K562 (cell line): ENCODE data around the gene IGF2R. TPM values are rescaled to one million over a fixed set of nuclear protein-coding genes. Genes with fewer than 3 reads are reported as not detected.

ENCODE experiments used
- CREM ChIP-seq: IDR thresholded peaks from 2 replicates; pipeline ENCODE4 v1.6.1; 2014; ENCODE audit warnings: antibody characterized with exemption, low read depth
- FOSL1 ChIP-seq: fragments of 200-800 bp; sonication (Bioruptor generic); conservative IDR thresholded peaks from 2 replicates; pipeline ENCODE4 v1.6.1; 2016; ENCODE audit warnings: missing genetic modification characterization, missing compliant biosample characterization
- FOXP1 ChIP-seq: sonication (generic); formaldehyde crosslinking; IDR thresholded peaks from 2 replicates; pipeline ENCODE4 v1.8.0; 2022; ENCODE audit warnings: mild to moderate bottlenecking, missing genetic modification reagents
- HCFC1 ChIP-seq: IDR thresholded peaks from 2 replicates; pipeline ENCODE4 v1.6.1; 2012; ENCODE audit warnings: low read depth, low read length, improper control_type of control experiment
- KHSRP ChIP-seq: fragments of 450-650 bp; IDR thresholded peaks from 2 replicates; pipeline ENCODE4 v1.6.1; 2017
- MYNN ChIP-seq, 2 experiments: sonication (generic); formaldehyde crosslinking in 1 of 2; IDR thresholded peaks; 2 replicates each; pipeline versions ENCODE4 v1.5.0 to v1.6.1; 2016 to 2020; ENCODE audit warnings: antibody characterized with exemption in 1 of 2, missing genetic modification reagents in 1 of 2
- NFATC3 ChIP-seq: fragments of 450-650 bp; IDR thresholded peaks from 2 replicates; pipeline ENCODE4 v1.6.1; 2017; ENCODE audit warnings: mild to moderate bottlenecking
- PCBP2 ChIP-seq: fragments of 200-400 bp; formaldehyde crosslinking; IDR thresholded peaks from 2 replicates; pipeline ENCODE4 v1.6.1; 2018; ENCODE audit warnings: low read length, low read depth, mild to moderate bottlenecking, moderate library complexity; ENCODE audit not compliant: poor library complexity, severe bottlenecking
- PRPF4 ChIP-seq: fragments of 200-400 bp; formaldehyde crosslinking; IDR thresholded peaks from one replicate; pipeline ENCODE4 v1.6.1; 2017; ENCODE audit warnings: low read length, low read depth, mild to moderate bottlenecking; ENCODE audit not compliant: insufficient read depth, poor library complexity, severe bottlenecking
- RBM34 ChIP-seq: fragments of 200-400 bp; formaldehyde crosslinking; IDR thresholded peaks from 2 replicates; pipeline ENCODE4 v1.6.1; 2018; ENCODE audit warnings: low read length, borderline replicate concordance; ENCODE audit not compliant: insufficient read depth
- SP2 ChIP-seq: IDR thresholded peaks from 2 replicates; pipeline ENCODE4 v1.6.1; 2011; ENCODE audit warnings: mild to moderate bottlenecking, low read depth, low read length, moderate library complexity; ENCODE audit not compliant: poor library complexity, severe bottlenecking; ENCODE audit errors: extremely low read depth
- ZNF217 ChIP-seq: sonication (generic); formaldehyde crosslinking; IDR thresholded peaks from 2 replicates; pipeline ENCODE4 v1.8.0; 2022; ENCODE audit warnings: mild to moderate bottlenecking, missing genetic modification reagents
- ZNF311 ChIP-seq: fragments of 250-450 bp; sonication (Bioruptor Pico); IDR thresholded peaks from 2 replicates; pipeline ENCODE4 v1.4.0; 2020; ENCODE audit warnings: mild to moderate bottlenecking, moderate library complexity
- polyA plus RNA-seq, 8 experiments: library from polyadenylated mRNA; depleted of rRNA in 4 of 8; stranded (reverse) in 5 of 8; unstranded in 3 of 8; fragments of >200 nt; fragmentation: Nextera tagmentation in 2 of 8; fragmentation: Illumina TruSeq in 1 of 8; extraction: Ambion mirVana in 2 of 8; extraction: Trizol in 1 of 8; gene quantifications; 2 replicates each; pipeline versions ENCODE4 v1.2.1 to v1.2.3, GENCODE V29; 2011 to 2014; ENCODE audit warnings: inconsistent platforms in 1 of 8, missing spikeins in 1 of 8
- total RNA-seq, 7 experiments: library from RNA; depleted of rRNA in 6 of 7; stranded (reverse); fragments of >200 nt in 6 of 7; fragmentation: Illumina TruSeq in 2 of 7; extraction: Trizol in 2 of 7; gene quantifications; 2 replicates each; pipeline versions ENCODE4 v1.2.1 to v1.2.3, GENCODE V29; 2011 to 2021; ENCODE audit warnings: low replicate concordance in 1 of 7
- TF ChIP-seq, protein P1 (sequence below): sonication (generic); formaldehyde crosslinking; IDR thresholded peaks from 2 replicates; pipeline ENCODE4 v1.8.1; 2023; ENCODE audit warnings: mild to moderate bottlenecking, missing genetic modification reagents
- TF ChIP-seq, protein P2 (sequence below): sonication (generic); formaldehyde crosslinking; IDR thresholded peaks from 2 replicates; pipeline ENCODE4 v1.8.1; 2023; ENCODE audit warnings: mild to moderate bottlenecking, missing genetic modification reagents, moderate library complexity
- TF ChIP-seq, protein P3 (sequence below): fragments of 450-650 bp; conservative IDR thresholded peaks from 2 replicates; pipeline ENCODE4 v1.6.1; 2016; ENCODE audit warnings: missing genetic modification characterization, low read depth, mild to moderate bottlenecking, control low read depth, missing compliant biosample characterization
- TF ChIP-seq, protein P4 (sequence below), 2 experiments: fragments of 450-650 bp; conservative IDR thresholded peaks; 2 replicates each; pipeline ENCODE4 v1.6.1; 2017; ENCODE audit warnings: mild to moderate bottlenecking in 2 of 2, moderate library complexity in 2 of 2

The IGF2R gene
- total and polyA plus RNA-seq, 9 of the 15 experiments (the other 6 are each of a cell fraction or from before 2014, with no cell fraction given) = 3.5 to 92.3 (median 34.5) TPM

DNA sequence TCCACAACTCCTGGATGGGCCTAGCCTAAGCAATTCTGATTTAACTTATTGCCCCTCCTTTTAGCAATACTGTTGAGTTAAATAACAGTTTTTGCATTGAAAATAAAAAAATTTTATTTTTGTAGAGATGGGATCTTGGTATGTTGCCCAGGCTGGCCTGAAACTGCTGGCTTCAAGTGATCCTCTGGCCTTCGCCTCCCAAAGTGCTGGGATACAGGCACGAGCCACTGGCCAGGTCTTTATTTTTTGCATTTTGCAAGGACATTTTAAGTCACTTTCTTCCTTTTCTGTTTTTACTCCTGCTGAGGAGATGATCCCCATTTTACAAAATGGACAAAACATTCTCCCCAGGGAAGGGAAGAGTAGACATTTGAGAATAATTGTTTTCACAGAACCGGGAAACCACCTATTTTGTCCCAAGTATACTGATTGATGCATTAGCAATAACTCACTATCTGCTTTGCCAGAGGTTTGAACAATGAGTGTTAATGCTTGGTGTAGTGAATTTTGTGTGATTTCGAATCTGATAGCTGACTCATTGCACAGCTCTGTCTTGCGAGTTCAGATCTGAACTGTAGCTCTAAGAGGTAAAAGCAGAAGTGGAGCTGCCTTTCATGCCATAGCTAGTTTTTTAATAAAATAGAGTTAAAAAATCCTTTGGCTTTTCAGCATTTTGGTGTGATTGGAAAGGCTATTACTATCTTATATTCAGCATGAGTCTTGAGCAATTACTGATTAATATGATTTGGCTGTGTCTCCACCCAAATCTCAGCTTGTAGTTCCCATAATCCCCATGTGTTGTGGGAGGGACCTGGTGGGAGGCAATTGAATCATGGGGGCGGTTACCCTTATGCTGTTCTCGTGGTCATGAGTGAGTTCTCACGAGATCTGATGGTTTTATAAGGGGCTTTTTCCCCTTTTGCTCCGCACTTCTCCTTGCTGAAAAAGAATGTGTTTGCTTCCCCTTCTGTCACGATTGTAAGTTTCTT is 20.9 kb downstream of the IGF2R start (continued):
- TF ChIP-seq CREM = no peak
- no peak for TF ChIP-seq KHSRP
- TF ChIP-seq, protein P1, sequence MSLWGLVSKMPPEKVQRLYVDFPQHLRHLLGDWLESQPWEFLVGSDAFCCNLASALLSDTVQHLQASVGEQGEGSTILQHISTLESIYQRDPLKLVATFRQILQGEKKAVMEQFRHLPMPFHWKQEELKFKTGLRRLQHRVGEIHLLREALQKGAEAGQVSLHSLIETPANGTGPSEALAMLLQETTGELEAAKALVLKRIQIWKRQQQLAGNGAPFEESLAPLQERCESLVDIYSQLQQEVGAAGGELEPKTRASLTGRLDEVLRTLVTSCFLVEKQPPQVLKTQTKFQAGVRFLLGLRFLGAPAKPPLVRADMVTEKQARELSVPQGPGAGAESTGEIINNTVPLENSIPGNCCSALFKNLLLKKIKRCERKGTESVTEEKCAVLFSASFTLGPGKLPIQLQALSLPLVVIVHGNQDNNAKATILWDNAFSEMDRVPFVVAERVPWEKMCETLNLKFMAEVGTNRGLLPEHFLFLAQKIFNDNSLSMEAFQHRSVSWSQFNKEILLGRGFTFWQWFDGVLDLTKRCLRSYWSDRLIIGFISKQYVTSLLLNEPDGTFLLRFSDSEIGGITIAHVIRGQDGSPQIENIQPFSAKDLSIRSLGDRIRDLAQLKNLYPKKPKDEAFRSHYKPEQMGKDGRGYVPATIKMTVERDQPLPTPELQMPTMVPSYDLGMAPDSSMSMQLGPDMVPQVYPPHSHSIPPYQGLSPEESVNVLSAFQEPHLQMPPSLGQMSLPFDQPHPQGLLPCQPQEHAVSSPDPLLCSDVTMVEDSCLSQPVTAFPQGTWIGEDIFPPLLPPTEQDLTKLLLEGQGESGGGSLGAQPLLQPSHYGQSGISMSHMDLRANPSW = no peak
- no peak for TF ChIP-seq NFATC3
- TF ChIP-seq SP2 = no peak
- TF ChIP-seq, protein P2, sequence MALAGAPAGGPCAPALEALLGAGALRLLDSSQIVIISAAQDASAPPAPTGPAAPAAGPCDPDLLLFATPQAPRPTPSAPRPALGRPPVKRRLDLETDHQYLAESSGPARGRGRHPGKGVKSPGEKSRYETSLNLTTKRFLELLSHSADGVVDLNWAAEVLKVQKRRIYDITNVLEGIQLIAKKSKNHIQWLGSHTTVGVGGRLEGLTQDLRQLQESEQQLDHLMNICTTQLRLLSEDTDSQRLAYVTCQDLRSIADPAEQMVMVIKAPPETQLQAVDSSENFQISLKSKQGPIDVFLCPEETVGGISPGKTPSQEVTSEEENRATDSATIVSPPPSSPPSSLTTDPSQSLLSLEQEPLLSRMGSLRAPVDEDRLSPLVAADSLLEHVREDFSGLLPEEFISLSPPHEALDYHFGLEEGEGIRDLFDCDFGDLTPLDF (CRISPR knock-in tag) = no peak
- TF ChIP-seq RBM34 = no peak
- TF ChIP-seq PRPF4 = no peak
- no peak for TF ChIP-seq ZNF217 (CRISPR knock-in tag)
- 0 out of 2 replicates have a peak, but pooled peaks have one; percentile 15 for TF ChIP-seq HCFC1
- TF ChIP-seq, protein P3, sequence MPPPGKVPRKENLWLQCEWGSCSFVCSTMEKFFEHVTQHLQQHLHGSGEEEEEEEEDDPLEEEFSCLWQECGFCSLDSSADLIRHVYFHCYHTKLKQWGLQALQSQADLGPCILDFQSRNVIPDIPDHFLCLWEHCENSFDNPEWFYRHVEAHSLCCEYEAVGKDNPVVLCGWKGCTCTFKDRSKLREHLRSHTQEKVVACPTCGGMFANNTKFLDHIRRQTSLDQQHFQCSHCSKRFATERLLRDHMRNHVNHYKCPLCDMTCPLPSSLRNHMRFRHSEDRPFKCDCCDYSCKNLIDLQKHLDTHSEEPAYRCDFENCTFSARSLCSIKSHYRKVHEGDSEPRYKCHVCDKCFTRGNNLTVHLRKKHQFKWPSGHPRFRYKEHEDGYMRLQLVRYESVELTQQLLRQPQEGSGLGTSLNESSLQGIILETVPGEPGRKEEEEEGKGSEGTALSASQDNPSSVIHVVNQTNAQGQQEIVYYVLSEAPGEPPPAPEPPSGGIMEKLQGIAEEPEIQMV (tag) = no peak
- no peak for TF ChIP-seq PCBP2
- TF ChIP-seq, protein P4, sequence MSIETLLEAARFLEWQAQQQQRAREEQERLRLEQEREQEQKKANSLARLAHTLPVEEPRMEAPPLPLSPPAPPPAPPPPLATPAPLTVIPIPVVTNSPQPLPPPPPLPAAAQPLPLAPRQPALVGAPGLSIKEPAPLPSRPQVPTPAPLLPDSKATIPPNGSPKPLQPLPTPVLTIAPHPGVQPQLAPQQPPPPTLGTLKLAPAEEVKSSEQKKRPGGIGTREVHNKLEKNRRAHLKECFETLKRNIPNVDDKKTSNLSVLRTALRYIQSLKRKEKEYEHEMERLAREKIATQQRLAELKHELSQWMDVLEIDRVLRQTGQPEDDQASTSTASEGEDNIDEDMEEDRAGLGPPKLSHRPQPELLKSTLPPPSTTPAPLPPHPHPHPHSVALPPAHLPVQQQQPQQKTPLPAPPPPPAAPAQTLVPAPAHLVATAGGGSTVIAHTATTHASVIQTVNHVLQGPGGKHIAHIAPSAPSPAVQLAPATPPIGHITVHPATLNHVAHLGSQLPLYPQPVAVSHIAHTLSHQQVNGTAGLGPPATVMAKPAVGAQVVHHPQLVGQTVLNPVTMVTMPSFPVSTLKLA (conservative IDR thresholded peaks at IDR 0.05) = 0 out of 4 replicates have a peak, but pooled peaks of 1 of the 2 experiments have one; percentile 21
- no peak for TF ChIP-seq ZNF311 (CRISPR knock-in tag)
- TF ChIP-seq MYNN (IDR thresholded peaks at IDR 0.05) = no peak
- TF ChIP-seq MYNN (CRISPR knock-in tag; IDR thresholded peaks at IDR 0.05) = no peak
- peak; percentile 10; the same call in 1 of the 2 replicates for TF ChIP-seq FOXP1 (CRISPR knock-in tag)
- peak; percentile 82 for TF ChIP-seq FOSL1
